K562 (cell line): ENCODE data around the gene IKBKE. TPM values are rescaled to one million over a fixed set of nuclear protein-coding genes. Genes with fewer than 3 reads are reported as not detected.

Source experiments
- ATAC-seq: fragments of 200-7000 bp; cut with Tn5 transposase; 3 replicates; pipeline ENCODE4 v1.9.1; 2020; ENCODE audit warnings: moderate library complexity
- BruUV-seq: library from RNA; stranded (reverse); fragments of 400-500 nt; replicated peaks from 2 replicates; lab custom pipeline; 2021; lab: Mats Ljungman, UMichigan
- CTCF ChIA-PET: fragments of 300-600 bp; formaldehyde crosslinking; extraction: SDS; loops from one replicate; lab custom pipeline; 2021; ENCODE audit warnings: low intra/inter-chr PET ratio; lab: Yijun Ruan, JAX
- POLR2A ChIA-PET: fragments of 300-600, 350-650 bp; sonication (Branson Sonifier 250); formaldehyde crosslinking; extraction: SDS; loops from one replicate; lab custom pipeline; 2021; ENCODE audit warnings: antibody characterized with exemption, inconsistent platforms; lab: Yijun Ruan, JAX
- DNase-seq, 4 experiments: peaks; one replicate each; pipeline versions ENCODE4 v3.0.0 to v3.0.0-alpha.2; 2011 to 2018; ENCODE audit warnings: low spot score in 3 of 4, mixed read lengths in 3 of 4; ENCODE audit errors: extremely low read depth in 1 of 4
- FAIRE-seq: peaks from 2 replicates; lab custom pipeline; 2011; peaks lifted over from hg19 to GRCh38; lab: Jason Lieb, UNC
- H2AFZ ChIP-seq: 2 replicates; pipeline ENCODE4 v1.6.0; 2011; ENCODE audit warnings: low read depth, low read length, control low read depth, inconsistent platforms
- H3K27ac ChIP-seq: fragments of 200-600 bp; 3 replicates; pipeline ENCODE4 v1.8.0; 2011; ENCODE audit warnings: low read depth, mild to moderate bottlenecking, control low read depth, inconsistent platforms, low read length, moderate library complexity, mixed read lengths; ENCODE audit errors: extremely low read depth
- H3K27me3 ChIP-seq, 2 experiments: fragments of 300-600 bp in 1 of 2; 2 replicates in 1 of 2; 3 replicates in 1 of 2; pipeline versions ENCODE4 v1.6.0 to v1.8.0; 2011; ENCODE audit warnings: inconsistent platforms in 2 of 2, low read length in 2 of 2, mild to moderate bottlenecking in 1 of 2, mixed read lengths in 1 of 2, moderate library complexity in 1 of 2; ENCODE audit not compliant: control insufficient read depth in 2 of 2, insufficient read depth in 2 of 2
- H3K36me3 ChIP-seq: fragments of 300-600 bp; 3 replicates; pipeline ENCODE4 v1.8.0; 2011; ENCODE audit warnings: mild to moderate bottlenecking, low read length, inconsistent platforms; ENCODE audit not compliant: control insufficient read depth, insufficient read depth
- H3K4me1 ChIP-seq, 2 experiments: fragments of 200-600 bp in 1 of 2; replicated peaks in 1 of 2; 2 replicates in 1 of 2; 3 replicates in 1 of 2; pipeline versions ENCODE4 v1.5.1 to v1.8.0; 2011; ENCODE audit warnings: inconsistent platforms in 2 of 2, low read length in 2 of 2, mild to moderate bottlenecking in 1 of 2, mixed read lengths in 1 of 2, moderate library complexity in 1 of 2; ENCODE audit not compliant: control insufficient read depth in 2 of 2, insufficient read depth in 2 of 2
- H3K4me2 ChIP-seq: 2 replicates; pipeline ENCODE4 v1.6.1; 2011; ENCODE audit warnings: low read length, control low read depth, inconsistent platforms, mixed read lengths; ENCODE audit not compliant: insufficient read depth
- H3K4me3 ChIP-seq: fragments of 200-600 bp; sonication (generic), shearing (Covaris generic); 2 replicates; pipeline ENCODE4 v1.5.1; 2016; ENCODE audit warnings: control low read depth, inconsistent platforms
- H3K79me2 ChIP-seq: fragments of 200-600 bp; 3 replicates; pipeline ENCODE4 v1.8.0; 2011; ENCODE audit warnings: low read length, inconsistent platforms; ENCODE audit not compliant: control insufficient read depth, insufficient read depth
- H3K9ac ChIP-seq, 2 experiments: 2 replicates each; pipeline versions ENCODE4 v1.6.0 to v1.6.1; 2011; ENCODE audit warnings: low read depth in 2 of 2, low read length in 2 of 2, control low read depth in 1 of 2, inconsistent platforms in 1 of 2, mild to moderate bottlenecking in 1 of 2, mixed read lengths in 1 of 2; ENCODE audit not compliant: insufficient read depth in 1 of 2
- H3K9me1 ChIP-seq: one replicate; pipeline ENCODE4 v1.6.0; 2011; ENCODE audit warnings: inconsistent platforms, mild to moderate bottlenecking, low read length, moderate library complexity; ENCODE audit not compliant: control insufficient read depth, insufficient read depth
- H3K9me3 ChIP-seq: replicated peaks from 2 replicates; pipeline ENCODE4 v1.5.1; 2011; ENCODE audit warnings: low read depth, low read length, inconsistent platforms; ENCODE audit not compliant: control insufficient read depth, insufficient read depth
- H4K20me1 ChIP-seq: replicated peaks from 2 replicates; pipeline ENCODE4 v1.6.1; 2011; ENCODE audit warnings: low read length, inconsistent platforms, mixed read lengths; ENCODE audit not compliant: control insufficient read depth, insufficient read depth
- JUND ChIP-seq, 2 experiments: IDR thresholded peaks; 2 replicates in 1 of 2; 3 replicates in 1 of 2; pipeline ENCODE4 v1.6.1; 2011; ENCODE audit warnings: borderline replicate concordance in 2 of 2, low read depth in 2 of 2, low read length in 2 of 2, improper control_type of control experiment in 1 of 2, missing biosample characterization in 1 of 2, missing genetic modification characterization in 1 of 2, missing genetic modification reagents in 1 of 2
- POU5F1 ChIP-seq: fragments of 150-350 bp; IDR thresholded peaks from 2 replicates; pipeline ENCODE4 v1.6.1; 2014; ENCODE audit warnings: borderline replicate concordance, low read length, low read depth, mild to moderate bottlenecking; ENCODE audit not compliant: partially characterized antibody
- TAF1 ChIP-seq: IDR thresholded peaks from 2 replicates; pipeline ENCODE4 v1.6.1; 2011; ENCODE audit warnings: mild to moderate bottlenecking, low read length, moderate library complexity; ENCODE audit not compliant: insufficient read depth, control insufficient read depth, severe bottlenecking; ENCODE audit errors: extremely low read depth
- WGBS: fragments of 100-300 bp; shearing (Covaris generic); methylation state at CpG from one replicate; pipeline ENCODE4 v1.1.6; 2016; ENCODE audit warnings: low coverage, mixed read lengths; ENCODE audit not compliant: insufficient coverage; ENCODE audit errors: missing lambda C conversion rate; 5-methylcytosine and 5-hydroxymethylcytosine counted together
- in situ Hi-C: fragments of 300-500 bp; cut with MboI; formaldehyde crosslinking; loops from 4 replicates; pipeline ENCODE4 v1.15.0; 2018; ENCODE audit warnings: inconsistent platforms, mixed read lengths
- intact Hi-C: fragments of 100-400 bp; cut with micrococcal nuclease; formaldehyde crosslinking; loops from 2 replicates; pipeline ENCODE4 v1.14.2; 2022
- polyA plus RNA-seq, 8 experiments: library from polyadenylated mRNA; depleted of rRNA in 4 of 8; stranded (reverse) in 5 of 8; unstranded in 3 of 8; fragments of >200 nt; fragmentation: Nextera tagmentation in 2 of 8; fragmentation: Illumina TruSeq in 1 of 8; extraction: Ambion mirVana in 2 of 8; extraction: Trizol in 1 of 8; gene quantifications; 2 replicates each; pipeline versions ENCODE4 v1.2.1 to v1.2.3, GENCODE V29; 2011 to 2014; ENCODE audit warnings: inconsistent platforms in 1 of 8, missing spikeins in 1 of 8
- total RNA-seq, 7 experiments: library from RNA; depleted of rRNA in 6 of 7; stranded (reverse); fragments of >200 nt in 6 of 7; fragmentation: Illumina TruSeq in 2 of 7; extraction: Trizol in 2 of 7; gene quantifications; 2 replicates each; pipeline versions ENCODE4 v1.2.1 to v1.2.3, GENCODE V29; 2011 to 2021; ENCODE audit warnings: low replicate concordance in 1 of 7
- TF ChIP-seq, protein P1 (sequence below): sonication (generic); formaldehyde crosslinking; IDR thresholded peaks from 2 replicates; pipeline ENCODE4 v1.9.0; 2022; ENCODE audit warnings: mild to moderate bottlenecking, missing genetic modification reagents

Gene IKBKE
- total and polyA plus RNA-seq, 9 of the 15 experiments (the other 6 are each of a cell fraction or from before 2014, with no cell fraction given), result 2.3 to 9.0 (median 4.8) TPM

GRCh38 chr1:206514813-206515387 lies 44.6 kb downstream of the IKBKE start (continued):
- TF ChIP-seq JUND (IDR thresholded peaks at IDR 0.05; ENCODE audit: borderline replicate concordance, low read depth, low read length) (no peak; the same call in 1 of the 2 replicates), JUND (tag; IDR thresholded peaks at IDR 0.05; ENCODE audit: borderline replicate concordance, low read depth, low read length) (peak; percentile 22; the same call in 1 of the 3 replicates), TAF1 (no peak)

DNA sequence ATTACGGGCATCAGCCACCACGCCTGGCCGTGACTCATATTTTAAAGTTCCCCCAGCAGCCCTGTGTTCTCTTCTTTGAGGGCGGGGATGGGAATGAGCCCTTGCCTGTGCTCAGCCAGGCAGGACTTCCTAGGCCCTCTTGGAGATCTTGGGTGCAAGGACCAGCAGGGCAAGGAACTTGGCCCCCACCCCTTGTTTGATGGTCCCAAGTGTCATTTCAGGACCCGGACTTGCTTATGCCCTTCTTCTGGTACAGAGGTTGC lies 46.4 kb downstream of the IKBKE start:
- ATAC-seq (no peak), FAIRE-seq (no peak), DNase-seq (no peak)
- 27% methylated on average over 5 of the region's 5 CpGs for WGBS
- Histone ChIP-seq H3K79me2 (no peaks in the 10 kb centered on the region), H3K9ac (no peak overlapping the region), H3K4me2 (no peak overlapping the region), H3K9me3 (no peaks in the 10 kb centered on the region), H3K36me3 (no peaks in the 10 kb centered on the region), H3K4me1 (peaks cover 3 to 11% of the 10 kb centered on the region in 2 experiments; a peak in 4 of 5 replicates), H3K4me3 (no peak overlapping the region), H4K20me1 (no peaks in the 10 kb centered on the region), H3K27ac (no peak overlapping the region), H2AFZ (no peak overlapping the region), H3K9me1 (no peaks in the 10 kb centered on the region), H3K27me3 (peaks cover 3 to 29% of the 10 kb centered on the region in 2 experiments; a peak in 3 of 5 replicates)
- TF ChIP-seq, protein P1, sequence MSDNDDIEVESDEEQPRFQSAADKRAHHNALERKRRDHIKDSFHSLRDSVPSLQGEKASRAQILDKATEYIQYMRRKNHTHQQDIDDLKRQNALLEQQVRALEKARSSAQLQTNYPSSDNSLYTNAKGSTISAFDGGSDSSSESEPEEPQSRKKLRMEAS, result 0 out of 2 replicates have a peak, but pooled peaks have one; percentile 3
- TF ChIP-seq POU5F1, result no peak
- ChIA-PET CTCF (no interaction called here), POLR2A (no interaction called here)
- intact Hi-C loops, result no loop called here
- BruUV-seq, result no TSS peak
- in situ Hi-C loops, result no loop called here
